ENCODE data around the gene GADD45B. TPM values are rescaled to one million over a fixed set of nuclear protein-coding genes. Genes with fewer than 3 reads are reported as not detected.

GADD45B gene
- total and polyA plus RNA-seq, 5 donors from 2014 or later: 53.4 to 191 (median 63.8) TPM

DNA sequence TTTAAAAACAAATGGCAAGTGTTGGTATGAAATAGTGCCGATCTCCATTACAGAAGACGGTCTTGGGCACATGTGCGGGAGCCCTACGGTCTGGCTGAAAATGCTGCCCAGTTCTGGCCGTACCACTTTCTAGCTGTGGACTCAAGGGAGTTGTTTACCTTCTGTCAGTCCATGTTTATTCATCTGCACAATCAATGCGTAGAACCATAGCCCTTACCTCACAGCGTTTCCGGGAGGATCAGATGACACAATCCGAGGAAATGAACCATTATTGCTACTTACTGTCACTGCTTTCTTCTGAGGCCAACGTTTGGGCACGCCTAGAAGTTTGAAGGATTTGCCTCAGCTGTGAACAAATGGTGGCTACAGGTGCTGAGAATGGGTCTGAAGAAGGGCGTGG, 31.2 kb downstream of the GADD45B start:
- Histone ChIP-seq H3K4me3 (ENCODE audit: low read depth, low read length) (peak overlapping the region; percentile 38), H3K36me3 (ENCODE audit: control insufficient read depth, insufficient read depth, low read length) (no peaks in the 10 kb centered on the region), H3K9me3 (ENCODE audit: control insufficient read depth in 2 of 2, low read length in 2 of 2) (no peaks in the 10 kb centered on the region), H3K27me3 (ENCODE audit: control insufficient read depth, insufficient read depth, low read length) (no peaks in the 10 kb centered on the region), H3K4me1 (ENCODE audit: control insufficient read depth, insufficient read depth, low read length, poor library complexity, severe bottlenecking) (peaks cover 29% of the 10 kb centered on the region), H3K27ac (ENCODE audit: insufficient read depth, low read length, poor library complexity, severe bottlenecking) (no peak overlapping the region)
- Mint-ChIP-seq H3K27ac (peak overlapping the region in 2 of 3 donors; percentile 63 to 81), H3K4me3 (peak overlapping the region in 3 of 4 donors; percentile 11 to 65 (median 51)), H3K27me3 (peaks cover 6% of the 10 kb centered on the region), H3K9me3 (no peaks in the 10 kb centered on the region), H3K36me3 (no peaks in the 10 kb centered on the region), H3K4me1 (peaks cover 5 to 30% (median 20%) of the 10 kb centered on the region in 4 donors)
- DNase-seq (peak in 2 of 3 donors; percentile 60 to 87), ATAC-seq (ENCODE audit: low read depth in 2 of 2) (peak; percentile 24 to 32)

DNA sequence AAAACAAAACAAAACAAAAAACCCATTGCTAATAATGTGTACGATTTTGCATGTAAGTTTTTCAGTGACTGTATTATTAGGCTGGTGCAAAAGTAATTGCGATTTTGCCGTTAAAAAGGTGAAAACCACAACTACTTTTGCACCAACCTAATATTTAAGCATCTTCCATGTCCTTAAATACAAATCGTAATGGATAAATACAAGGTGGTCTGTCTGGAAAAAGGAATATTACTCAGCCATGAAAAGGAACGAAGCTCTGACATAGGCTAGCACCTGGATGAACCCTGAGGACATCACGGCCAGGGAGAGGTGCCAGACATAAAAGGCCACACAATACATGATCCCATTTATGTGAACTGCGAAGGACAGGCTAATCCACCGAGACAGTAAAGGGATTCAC, 33.2 kb downstream of the GADD45B start:
- Mint-ChIP-seq H3K27me3 (no peaks in the 10 kb centered on the region), H3K9me3 (no peaks in the 10 kb centered on the region), H3K4me3 (no peak overlapping the region), H3K4me1 (peaks cover 4 to 15% (median 8%) of the 10 kb centered on the region in 4 donors), H3K27ac (no peak overlapping the region), H3K36me3 (no peaks in the 10 kb centered on the region)
- ATAC-seq (ENCODE audit: low read depth in 2 of 2) (no peak), DNase-seq (no peak)
- Histone ChIP-seq H3K4me3 (ENCODE audit: low read depth, low read length) (no peak overlapping the region), H3K27ac (ENCODE audit: insufficient read depth, low read length, poor library complexity, severe bottlenecking) (no peak overlapping the region), H3K27me3 (ENCODE audit: control insufficient read depth, insufficient read depth, low read length) (no peaks in the 10 kb centered on the region), H3K4me1 (ENCODE audit: control insufficient read depth, insufficient read depth, low read length, poor library complexity, severe bottlenecking) (peaks cover 11% of the 10 kb centered on the region), H3K36me3 (ENCODE audit: control insufficient read depth, insufficient read depth, low read length) (no peaks in the 10 kb centered on the region), H3K9me3 (ENCODE audit: control insufficient read depth in 2 of 2, low read length in 2 of 2) (no peaks in the 10 kb centered on the region)

DNA sequence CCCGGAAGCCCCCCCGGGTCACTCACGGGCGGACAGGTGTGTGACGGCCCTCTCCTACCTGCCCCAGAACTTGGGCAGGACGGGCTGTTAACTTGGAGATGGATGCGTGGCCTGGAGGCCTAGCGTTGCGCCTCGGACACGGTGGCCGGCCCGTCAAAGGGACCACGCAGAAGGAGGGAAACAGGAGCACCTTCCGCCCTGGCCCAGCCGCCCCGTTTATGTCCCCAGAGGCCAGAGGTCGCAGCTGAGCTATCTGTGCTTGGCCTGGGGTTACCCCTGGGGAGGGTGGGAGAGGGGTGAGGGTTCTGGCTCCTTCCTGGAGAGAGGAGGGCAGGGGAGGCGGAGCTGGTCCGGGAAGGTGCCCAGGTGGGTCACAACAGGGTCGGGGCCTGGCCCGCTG, 35.6 kb downstream of the GADD45B start:
- Histone ChIP-seq H3K9me3 (ENCODE audit: control insufficient read depth in 2 of 2, low read length in 2 of 2) (no peaks in the 10 kb centered on the region), H3K36me3 (ENCODE audit: control insufficient read depth, insufficient read depth, low read length) (no peaks in the 10 kb centered on the region), H3K27me3 (ENCODE audit: control insufficient read depth, insufficient read depth, low read length) (no peaks in the 10 kb centered on the region), H3K4me1 (ENCODE audit: control insufficient read depth, insufficient read depth, low read length, poor library complexity, severe bottlenecking) (peaks cover 6% of the 10 kb centered on the region), H3K4me3 (ENCODE audit: low read depth, low read length) (no peak overlapping the region), H3K27ac (ENCODE audit: insufficient read depth, low read length, poor library complexity, severe bottlenecking) (no peak overlapping the region)
- no peak for ATAC-seq (ENCODE audit: low read depth in 2 of 2)
- Mint-ChIP-seq H3K27me3 (no peaks in the 10 kb centered on the region), H3K4me3 (no peak overlapping the region), H3K36me3 (peaks cover 3% of the 10 kb centered on the region), H3K4me1 (peaks cover 0 to 12% (median 8%) of the 10 kb centered on the region in 4 donors), H3K9me3 (no peaks in the 10 kb centered on the region), H3K27ac (no peak overlapping the region)
- no peak for DNase-seq

DNA sequence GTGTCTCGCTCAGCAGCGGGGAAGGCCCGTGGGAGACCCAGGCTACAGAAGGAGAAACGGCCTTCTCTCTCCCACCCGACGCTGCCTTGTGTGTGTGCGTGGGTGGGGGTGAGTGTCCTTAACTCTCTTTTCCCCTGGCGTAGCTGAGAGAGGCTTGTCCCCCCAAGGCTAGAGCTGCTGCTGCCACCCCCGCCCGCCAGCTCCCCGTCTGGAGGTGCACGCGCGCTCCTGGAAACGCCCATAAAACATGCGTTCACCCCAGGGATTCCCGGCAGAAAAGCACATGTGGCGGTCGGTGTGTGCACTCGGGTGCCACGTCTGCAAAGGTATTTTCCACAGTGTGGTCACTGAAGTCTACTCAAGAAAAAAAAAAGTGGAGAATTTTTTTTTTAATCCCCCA, 36.1 kb downstream of the GADD45B start:
- DNase-seq: no peak
- peaks cover 0 to 10% (median 6%) of the 10 kb centered on the region in 4 donors for H3K4me1 Mint-ChIP-seq
- no peak overlapping the region for H3K27ac Mint-ChIP-seq
- H3K36me3 ChIP-seq (ENCODE audit: control insufficient read depth, insufficient read depth, low read length): no peaks in the 10 kb centered on the region
- H3K4me3 ChIP-seq (ENCODE audit: low read depth, low read length): no peak overlapping the region
- H3K27me3 Mint-ChIP-seq: no peaks in the 10 kb centered on the region
- H3K36me3 Mint-ChIP-seq: peaks cover 3% of the 10 kb centered on the region
- no peaks in the 10 kb centered on the region for H3K9me3 Mint-ChIP-seq
- H3K27ac ChIP-seq (ENCODE audit: insufficient read depth, low read length, poor library complexity, severe bottlenecking): no peak overlapping the region
- no peak overlapping the region for H3K4me3 Mint-ChIP-seq
- H3K27me3 ChIP-seq (ENCODE audit: control insufficient read depth, insufficient read depth, low read length): no peaks in the 10 kb centered on the region
- no peak for ATAC-seq (ENCODE audit: low read depth in 2 of 2)
- H3K9me3 ChIP-seq (ENCODE audit: control insufficient read depth in 2 of 2, low read length in 2 of 2): no peaks in the 10 kb centered on the region
- peaks cover 4% of the 10 kb centered on the region for H3K4me1 ChIP-seq (ENCODE audit: control insufficient read depth, insufficient read depth, low read length, poor library complexity, severe bottlenecking)

DNA sequence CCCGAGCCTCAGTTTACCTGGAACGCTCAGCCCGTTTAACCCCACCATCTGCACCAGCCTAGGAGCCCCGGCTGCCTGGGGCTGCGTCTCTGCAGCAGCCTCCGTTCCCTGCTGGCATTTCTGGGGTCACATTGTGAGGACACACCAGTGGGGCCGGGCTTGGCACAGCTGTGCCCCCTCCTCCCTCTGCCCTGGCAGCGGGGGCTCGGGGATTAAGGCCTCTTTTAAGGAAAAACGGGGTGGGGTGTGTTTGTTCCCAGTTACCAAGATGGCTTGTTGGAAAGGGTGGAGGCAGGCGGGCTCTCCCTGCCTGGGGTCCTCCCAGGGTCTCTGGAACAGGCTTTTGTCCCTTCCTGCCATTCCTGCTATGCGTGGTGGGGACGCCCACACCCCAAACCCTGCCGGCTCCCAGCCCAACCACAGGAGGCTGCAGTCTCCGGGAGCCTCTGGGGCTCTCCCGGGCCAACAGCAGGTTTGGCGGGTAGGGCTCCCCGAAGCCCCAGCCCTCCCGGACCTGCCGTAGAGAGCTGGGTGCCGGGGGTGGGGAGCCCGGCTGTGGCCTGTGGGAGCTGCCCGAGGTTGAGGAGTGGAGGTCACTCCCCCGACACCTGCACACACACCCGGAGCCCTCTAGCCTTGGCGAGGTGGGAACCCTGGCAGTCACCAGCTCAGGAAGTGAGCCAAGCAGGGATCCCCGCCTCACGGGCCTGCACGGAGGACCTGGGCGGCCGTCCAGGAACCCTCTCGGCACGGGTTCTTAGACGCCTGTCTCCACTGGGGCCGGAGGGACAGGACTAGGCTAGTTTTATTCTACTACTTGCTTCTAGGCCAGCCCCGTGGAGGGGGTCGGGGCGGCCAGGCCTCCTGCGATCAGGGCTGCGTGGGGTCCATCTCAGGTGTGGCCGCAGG, 36.9 kb downstream of the GADD45B start:
- no peaks in the 10 kb centered on the region for H3K27me3 Mint-ChIP-seq
- H3K36me3 Mint-ChIP-seq: peaks cover 3% of the 10 kb centered on the region
- Histone ChIP-seq H3K4me1 (ENCODE audit: control insufficient read depth, insufficient read depth, low read length, poor library complexity, severe bottlenecking) (no peaks in the 10 kb centered on the region), H3K27ac (ENCODE audit: insufficient read depth, low read length, poor library complexity, severe bottlenecking) (no peak overlapping the region), H3K9me3 (ENCODE audit: control insufficient read depth in 2 of 2, low read length in 2 of 2) (no peaks in the 10 kb centered on the region), H3K27me3 (ENCODE audit: control insufficient read depth, insufficient read depth, low read length) (no peaks in the 10 kb centered on the region), H3K4me3 (ENCODE audit: low read depth, low read length) (no peak overlapping the region), H3K36me3 (ENCODE audit: control insufficient read depth, insufficient read depth, low read length) (no peaks in the 10 kb centered on the region)
- no peak overlapping the region for H3K27ac Mint-ChIP-seq
- no peak overlapping the region for H3K4me3 Mint-ChIP-seq
- ATAC-seq (ENCODE audit: low read depth in 2 of 2) (no peak), DNase-seq (no peak)
- no peaks in the 10 kb centered on the region for H3K9me3 Mint-ChIP-seq
- peaks cover 0 to 3% (median under 1%) of the 10 kb centered on the region in 4 donors for H3K4me1 Mint-ChIP-seq

DNA sequence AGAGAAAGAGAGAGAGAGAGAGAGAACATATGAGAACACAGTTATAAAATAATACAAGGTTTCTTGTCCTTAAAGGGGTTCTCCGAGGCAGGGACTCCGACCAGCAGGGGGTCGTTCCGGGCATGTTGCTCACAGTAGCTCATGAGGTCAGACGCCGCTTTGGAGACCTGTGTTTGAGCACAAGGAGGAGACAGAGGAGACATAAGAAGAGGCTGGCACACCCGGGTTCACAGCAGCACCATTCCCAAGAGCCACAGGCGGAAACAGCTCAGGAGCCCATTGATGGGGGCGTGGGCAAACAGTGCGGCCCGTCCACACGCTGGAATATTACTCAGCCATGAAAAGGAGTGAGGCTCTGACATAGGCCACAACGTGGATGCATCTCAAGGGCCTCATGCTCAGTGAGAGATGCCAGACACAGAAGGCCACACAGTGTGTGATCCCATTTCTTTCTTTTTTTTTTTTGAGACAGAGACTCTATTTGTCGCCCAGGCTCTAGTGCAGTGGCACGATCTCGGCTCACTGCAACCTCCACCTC, 39.1 kb downstream of the GADD45B start:
- H3K4me1 ChIP-seq (ENCODE audit: control insufficient read depth, insufficient read depth, low read length, poor library complexity, severe bottlenecking): peaks cover 4% of the 10 kb centered on the region
- no peak for DNase-seq
- Mint-ChIP-seq H3K4me3 (no peak overlapping the region), H3K4me1 (no peaks in the 10 kb centered on the region), H3K27me3 (no peaks in the 10 kb centered on the region), H3K9me3 (no peaks in the 10 kb centered on the region), H3K36me3 (peaks cover 3% of the 10 kb centered on the region), H3K27ac (no peak overlapping the region)
- H3K36me3 ChIP-seq (ENCODE audit: control insufficient read depth, insufficient read depth, low read length): no peaks in the 10 kb centered on the region
- no peak overlapping the region for H3K27ac ChIP-seq (ENCODE audit: insufficient read depth, low read length, poor library complexity, severe bottlenecking)
- no peak overlapping the region for H3K4me3 ChIP-seq (ENCODE audit: low read depth, low read length)
- H3K9me3 ChIP-seq (ENCODE audit: control insufficient read depth in 2 of 2, low read length in 2 of 2): no peaks in the 10 kb centered on the region
- no peak for ATAC-seq (ENCODE audit: low read depth in 2 of 2)
- no peaks in the 10 kb centered on the region for H3K27me3 ChIP-seq (ENCODE audit: control insufficient read depth, insufficient read depth, low read length)

DNA sequence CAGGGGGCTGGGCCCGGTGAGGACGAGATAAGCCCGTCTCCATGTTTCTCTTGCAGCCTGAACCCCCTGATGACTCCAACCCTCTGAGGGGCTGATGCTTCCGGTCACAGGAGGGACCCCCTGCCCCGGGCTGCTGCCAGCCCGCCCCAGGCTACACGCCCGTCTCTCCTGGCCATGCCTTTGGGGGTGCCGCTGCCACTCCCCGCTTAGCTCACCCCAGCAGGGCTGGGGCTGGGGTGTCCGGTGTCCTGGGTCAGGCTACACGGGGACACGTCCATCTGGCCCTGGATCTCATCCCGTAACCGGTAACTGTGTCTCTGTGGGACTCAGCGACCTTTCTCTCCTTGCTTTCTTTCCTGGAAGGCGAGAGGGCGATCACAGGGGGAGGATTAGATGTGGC, 40.8 kb downstream of the GADD45B start:
- ATAC-seq (ENCODE audit: low read depth in 2 of 2) (no peak), DNase-seq (no peak)
- Histone ChIP-seq H3K27ac (ENCODE audit: insufficient read depth, low read length, poor library complexity, severe bottlenecking) (no peak overlapping the region), H3K4me3 (ENCODE audit: low read depth, low read length) (no peak overlapping the region), H3K36me3 (ENCODE audit: control insufficient read depth, insufficient read depth, low read length) (no peaks in the 10 kb centered on the region), H3K9me3 (ENCODE audit: control insufficient read depth in 2 of 2, low read length in 2 of 2) (no peaks in the 10 kb centered on the region), H3K4me1 (ENCODE audit: control insufficient read depth, insufficient read depth, low read length, poor library complexity, severe bottlenecking) (peaks cover 4% of the 10 kb centered on the region), H3K27me3 (ENCODE audit: control insufficient read depth, insufficient read depth, low read length) (no peaks in the 10 kb centered on the region)
- no peak overlapping the region for H3K27ac Mint-ChIP-seq
- H3K4me1 Mint-ChIP-seq: no peaks in the 10 kb centered on the region
- no peak overlapping the region for H3K4me3 Mint-ChIP-seq
- H3K9me3 Mint-ChIP-seq: peaks cover 0 to 3% (median 0%) of the 10 kb centered on the region in 7 donors
- H3K36me3 Mint-ChIP-seq: peaks cover 3% of the 10 kb centered on the region
- no peaks in the 10 kb centered on the region for H3K27me3 Mint-ChIP-seq
